GM19467 (cell line): ENCODE measurements around the gene DHH.
"Not testable (repeated sequence)": the region's sequence is repeated elsewhere in the genome, so short reads cannot be mapped to it uniquely, and the experiment has no call there.

Experiments
- ATAC-seq: cut with Tn5 transposase; IDR thresholded peaks from one replicate; pipeline ENCODE4 v1.9.1; 2021; ENCODE audit warnings: mild to moderate bottlenecking, moderate library complexity; ENCODE audit not compliant: unreplicated experiment

Gene DHH

GRCh38 chr12:49079793-49080192 is 14.8 kb downstream of the DHH start:
- ATAC-seq, result no peak

- no peak for ATAC-seq
Observed at GRCh38 chr12:49070971-49071370, 23.6 kb downstream of the DHH start.

- ATAC-seq, result peak; percentile 96
Observed at GRCh38 chr12:49069507-49070346, 24.9 kb downstream of the DHH start, which contains the start of gene RHEBL1. Gene RHEBL1, minus strand, starts transcription at chr12:49069979. Its CDS starts 194 bp downstream, at chr12:49069785.

- no peak for ATAC-seq
Observed at GRCh38 chr12:49068879-49069506, 25.6 kb downstream of the DHH start.

GRCh38 chr12:49066120-49066519 is 28.5 kb downstream of the DHH start:
- no peak for ATAC-seq

- ATAC-seq, result no peak
Observed at GRCh38 chr12:49064767-49065152, 29.8 kb downstream of the DHH start.

- ATAC-seq, result not testable (repeated sequence)
Observed at GRCh38 chr12:49061916-49062315, 32.7 kb downstream of the DHH start.

GRCh38 chr12:49061157-49061650 is 33.4 kb downstream of the DHH start:
- no peak for ATAC-seq

GRCh38 chr12:49060237-49061156 is 34.1 kb downstream of the DHH start, which contains the start of gene KMT2D:
Gene KMT2D, minus strand, starts transcription at chr12:49060794. Its CDS starts 5,470 bp downstream, at chr12:49055324.
- peak; percentile 44 for ATAC-seq

GRCh38 chr12:49059299-49060171 is 35.1 kb downstream of the DHH start:
- ATAC-seq, result peak; percentile 12

GRCh38 chr12:49059045-49059298 is 35.6 kb downstream of the DHH start:
- ATAC-seq, result no peak

- no peak for ATAC-seq
Observed at GRCh38 chr12:49058366-49059044, 36.1 kb downstream of the DHH start.

- ATAC-seq, result no peak
Observed at GRCh38 chr12:49057888-49058287, 36.7 kb downstream of the DHH start.

- peak; percentile 45 for ATAC-seq
Observed at GRCh38 chr12:49055978-49056754, 38.4 kb downstream of the DHH start.

- no peak for ATAC-seq
Observed at GRCh38 chr12:49055092-49055491, 39.5 kb downstream of the DHH start.

GRCh38 chr12:49054524-49054923 is 40.1 kb downstream of the DHH start:
- ATAC-seq, result no peak

- no peak for ATAC-seq
Observed at GRCh38 chr12:49054096-49054495, 40.5 kb downstream of the DHH start.

GRCh38 chr12:49052451-49053208 is 42.0 kb downstream of the DHH start:
- no peak for ATAC-seq
